Coronary artery (tissue), 2 donors: ENCODE measurements around the gene OR2T11.
A peak's percentile ranks its signal among the peaks of the same experiment; 100 is the strongest.

ENCODE experiments used
- DNase-seq: peaks from one replicate; pipeline ENCODE4 v3.0.0-alpha.2; 2017; ENCODE audit warnings: low spot score
- H3K27ac ChIP-seq, 2 donors: fragments of 200-600 bp; sonication (generic); one replicate each; pipeline ENCODE4 v1.5.1; 2016 to 2019
- H3K4me3 ChIP-seq: fragments of 200-600 bp; sonication (generic); 2 replicates; pipeline ENCODE4 v1.5.1; 2016; ENCODE audit warnings: mild to moderate bottlenecking, moderate library complexity
- CTCF ChIP-seq: fragments of 200-600 bp; sonication (generic); IDR thresholded peaks from one replicate; pipeline ENCODE4 v1.5.1; 2019; ENCODE audit warnings: antibody characterized with exemption

The OR2T11 gene

GRCh38 chr1:248618878-248619277, 16.0 kb downstream of the OR2T11 start:
- Histone ChIP-seq H3K4me3 (no peak overlapping the region), H3K27ac (no peak overlapping the region)
- DNase-seq, result no peak
- TF ChIP-seq CTCF, result peak; percentile 31

- no peak overlapping the region for H3K4me3 ChIP-seq
- no peak for DNase-seq
- no peak overlapping the region for H3K27ac ChIP-seq
- TF ChIP-seq CTCF, result no peak
Observed at GRCh38 chr1:248618119-248618518, 16.8 kb downstream of the OR2T11 start.

GRCh38 chr1:248613742-248614141, 21.1 kb downstream of the OR2T11 start:
- TF ChIP-seq CTCF, result no peak
- Histone ChIP-seq H3K27ac (no peak overlapping the region), H3K4me3 (no peak overlapping the region)
- no peak for DNase-seq

- Histone ChIP-seq H3K4me3 (no peak overlapping the region), H3K27ac (no peak overlapping the region)
- no peak for TF ChIP-seq CTCF
- DNase-seq, result no peak
Observed at GRCh38 chr1:248611883-248612414, 22.9 kb downstream of the OR2T11 start.

GRCh38 chr1:248610301-248610700, 24.6 kb downstream of the OR2T11 start:
- H3K4me3 ChIP-seq, result no peak overlapping the region
- no peak for DNase-seq
- no peak overlapping the region for H3K27ac ChIP-seq
- TF ChIP-seq CTCF, result no peak

GRCh38 chr1:248599396-248599795, 35.5 kb downstream of the OR2T11 start:
- TF ChIP-seq CTCF, result no peak
- Histone ChIP-seq H3K27ac (no peak overlapping the region), H3K4me3 (no peak overlapping the region)
- DNase-seq, result no peak

GRCh38 chr1:248597589-248597988, 37.3 kb downstream of the OR2T11 start, which contains the start of gene OR2T10:
OR2T10 (minus strand) TSS chr1:248597700; CDS start chr1:248593768, 3,932 bp downstream.
- no peak within 1 kb of the TSS for H3K27ac ChIP-seq

More at GRCh38 chr1:248597589-248597988, 37.3 kb downstream of the OR2T11 start, which contains the start of gene OR2T10:
- no peak for TF ChIP-seq CTCF
- H3K4me3 ChIP-seq, result no peak within 1 kb of the TSS
- DNase-seq, result no peak
